Karpas-422 (cell line): ENCODE results near the gene GPR176. TPM values are rescaled to one million over a fixed set of nuclear protein-coding genes. Genes with fewer than 3 reads are reported as not detected.

Source experiments
- DNase-seq: peaks from one replicate; pipeline ENCODE4 v3.0.0-alpha.2; 2015
- H2AFZ ChIP-seq: fragments of 200-600 bp; sonication (generic); 2 replicates; pipeline ENCODE4 v1.6.1; 2014; ENCODE audit warnings: antibody characterized with exemption, low read length, mixed read lengths
- H3K27ac ChIP-seq: fragments of 200-600 bp; sonication (generic); 2 replicates; pipeline ENCODE4 v1.5.1; 2014; ENCODE audit warnings: mild to moderate bottlenecking, low read length, moderate library complexity
- H3K27me3 ChIP-seq: fragments of 200-600 bp; sonication (generic); 2 replicates; pipeline ENCODE4 v1.6.1; 2014; ENCODE audit warnings: low read length, mixed read lengths
- H3K36me3 ChIP-seq: fragments of 200-600 bp; sonication (generic); 2 replicates; pipeline ENCODE4 v1.6.1; 2014; ENCODE audit warnings: low read length, mixed read lengths; ENCODE audit not compliant: insufficient read depth
- H3K4me1 ChIP-seq: fragments of 200-600 bp; sonication (generic); 2 replicates; pipeline ENCODE4 v1.6.1; 2014; ENCODE audit warnings: mild to moderate bottlenecking, low read length, mixed read lengths
- H3K4me2 ChIP-seq: fragments of 200-600 bp; sonication (generic); 2 replicates; pipeline ENCODE4 v1.6.1; 2014; ENCODE audit warnings: low read length, low read depth, mild to moderate bottlenecking; ENCODE audit not compliant: poor library complexity, severe bottlenecking
- H3K4me3 ChIP-seq: fragments of 200-600 bp; sonication (generic); 2 replicates; pipeline ENCODE4 v1.5.1; 2014; ENCODE audit warnings: mild to moderate bottlenecking, antibody characterized with exemption, low read length, mixed read lengths
- H3K79me2 ChIP-seq: fragments of 200-600 bp; sonication (generic); 2 replicates; pipeline ENCODE4 v1.6.1; 2014; ENCODE audit warnings: mild to moderate bottlenecking, low read length, mixed read lengths
- H3K9ac ChIP-seq: fragments of 200-600 bp; sonication (generic); 2 replicates; pipeline ENCODE4 v1.6.0; 2014; ENCODE audit warnings: low read length
- H3K9me2 ChIP-seq: fragments of 200-600 bp; sonication (generic), shearing (Covaris generic); replicated peaks from 2 replicates; pipeline ENCODE4 v1.6.0; 2014; ENCODE audit warnings: mild to moderate bottlenecking, low read length, moderate library complexity; ENCODE audit not compliant: insufficient read depth
- H3K9me3 ChIP-seq: fragments of 300-700, 200-600 bp; sonication (generic); 2 replicates; pipeline ENCODE4 v1.6.1; 2014; ENCODE audit warnings: low read length, mixed read lengths
- H4K20me1 ChIP-seq: fragments of 200-600 bp; sonication (generic); 2 replicates; pipeline ENCODE4 v1.6.1; 2014; ENCODE audit warnings: mild to moderate bottlenecking, antibody characterized with exemption, low read length, low read depth; ENCODE audit not compliant: insufficient read depth
- total RNA-seq: library from RNA; depleted of rRNA; stranded (reverse); fragments of >200 nt; shearing (Covaris generic); gene quantifications from 2 replicates; pipeline ENCODE4 v1.2.3, GENCODE V29; 2014; ENCODE audit warnings: low replicate concordance

GPR176 gene
- total RNA-seq, 1 experiment from 2014 or later: not detected

DNA sequence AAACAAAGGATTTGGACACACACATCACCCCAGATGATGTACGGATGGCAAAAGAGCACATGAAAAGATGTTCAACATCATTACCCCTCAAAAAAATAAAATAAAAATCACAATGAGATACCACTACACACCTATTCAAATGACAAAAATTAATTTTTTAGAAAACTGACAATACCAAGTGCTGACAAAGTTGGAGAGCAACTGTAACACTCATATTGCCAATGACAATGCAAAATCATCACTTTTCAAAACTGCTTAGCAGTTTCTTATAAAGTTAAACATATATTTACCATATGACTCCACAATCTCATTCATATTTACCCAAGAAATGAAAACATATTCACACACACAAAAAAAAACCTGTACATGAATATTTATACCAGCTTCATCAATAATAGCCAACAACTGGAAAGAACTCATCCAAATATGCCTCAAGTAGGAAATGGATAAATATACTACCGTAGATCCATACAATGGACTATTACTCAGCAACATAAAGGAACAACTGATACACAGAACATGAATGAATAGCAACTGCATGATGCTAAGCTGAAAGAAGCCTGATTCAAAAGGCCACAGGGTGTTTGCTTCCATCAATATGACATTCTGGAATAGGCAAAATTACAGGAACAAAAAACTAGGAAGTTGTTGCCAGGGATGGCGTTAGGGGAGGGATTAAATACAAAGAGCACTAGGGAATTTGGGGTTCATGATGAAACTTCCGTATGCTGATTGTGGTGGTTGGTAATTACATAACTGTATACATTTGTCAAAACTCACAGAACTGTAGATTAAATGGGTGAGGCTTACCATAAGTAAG is 138.7 kb downstream of the GPR176 start:
- Histone ChIP-seq H3K4me2 (peak overlapping the region; percentile 60), H3K9ac (no peak overlapping the region)
- no peak for DNase-seq

DNA sequence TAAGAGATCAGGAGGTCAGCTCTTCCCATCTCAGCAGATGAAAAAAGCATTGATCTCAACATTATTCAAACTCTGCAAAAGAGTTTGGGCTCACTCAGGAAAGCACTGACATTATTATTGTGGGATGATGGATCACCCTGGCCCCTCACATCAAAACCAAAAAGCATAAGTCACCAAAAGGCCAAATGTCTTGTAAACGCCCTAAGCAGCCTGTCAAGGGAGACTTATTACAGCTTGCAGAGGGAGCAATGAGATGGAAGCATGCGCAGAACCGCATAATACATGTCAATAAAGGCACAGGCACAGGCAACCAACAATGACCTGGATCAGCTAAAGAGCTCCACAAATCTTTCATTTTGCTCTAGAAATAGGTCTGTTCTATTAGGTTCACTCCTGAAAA is 142.0 kb downstream of the GPR176 start:
- H3K4me3 ChIP-seq: no peak overlapping the region
- no peaks in the 10 kb centered on the region for H4K20me1 ChIP-seq
- no peak overlapping the region for H2AFZ ChIP-seq
- no peaks in the 10 kb centered on the region for H3K27me3 ChIP-seq
- H3K9ac ChIP-seq: no peak overlapping the region
- no peak overlapping the region for H3K27ac ChIP-seq
- H3K9me2 ChIP-seq: no peaks in the 10 kb centered on the region
- H3K9me3 ChIP-seq: no peaks in the 10 kb centered on the region
- H3K36me3 ChIP-seq: no peaks in the 10 kb centered on the region
- peaks cover 4% of the 10 kb centered on the region for H3K4me1 ChIP-seq
- DNase-seq: no peak
- no peak overlapping the region for H3K4me2 ChIP-seq
- H3K79me2 ChIP-seq: no peaks in the 10 kb centered on the region; the same call in 1 of the 2 replicates

More for the DNA sequence above, 138.7 kb downstream of the GPR176 start:
- Histone ChIP-seq H2AFZ (no peak overlapping the region), H3K36me3 (no peaks in the 10 kb centered on the region), H3K79me2 (peaks cover 8% of the 10 kb centered on the region), H4K20me1 (no peaks in the 10 kb centered on the region), H3K4me3 (no peak overlapping the region), H3K4me1 (peaks cover 16% of the 10 kb centered on the region), H3K9me2 (no peaks in the 10 kb centered on the region), H3K27me3 (no peaks in the 10 kb centered on the region), H3K9me3 (no peaks in the 10 kb centered on the region), H3K27ac (no peak overlapping the region)

DNA sequence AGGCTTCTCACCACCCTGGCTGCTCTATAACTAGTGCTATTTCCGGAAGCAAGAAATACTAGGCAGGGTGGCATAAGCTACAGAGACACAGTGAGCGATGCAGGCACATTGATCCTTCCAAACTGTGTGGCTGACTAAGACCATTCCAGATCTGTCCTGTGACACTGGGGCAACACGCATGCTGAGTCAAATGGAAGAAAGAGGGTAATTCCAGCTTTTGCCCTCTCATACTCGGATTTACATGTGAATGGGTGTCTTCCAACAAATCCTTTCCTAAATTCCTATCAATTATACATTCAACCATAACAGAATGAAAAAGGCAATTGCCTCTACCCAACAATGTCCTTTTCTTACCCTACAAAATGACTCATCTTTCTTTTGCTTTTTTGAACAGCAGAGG is 142.6 kb downstream of the GPR176 start:
- Histone ChIP-seq H3K79me2 (no peaks in the 10 kb centered on the region), H2AFZ (no peak overlapping the region), H3K4me2 (no peak overlapping the region), H3K4me1 (peaks cover 4% of the 10 kb centered on the region), H3K27me3 (no peaks in the 10 kb centered on the region), H4K20me1 (no peaks in the 10 kb centered on the region), H3K9me2 (no peaks in the 10 kb centered on the region), H3K36me3 (no peaks in the 10 kb centered on the region), H3K9ac (no peak overlapping the region), H3K9me3 (no peaks in the 10 kb centered on the region), H3K4me3 (no peak overlapping the region), H3K27ac (no peak overlapping the region)
- DNase-seq: no peak

DNA sequence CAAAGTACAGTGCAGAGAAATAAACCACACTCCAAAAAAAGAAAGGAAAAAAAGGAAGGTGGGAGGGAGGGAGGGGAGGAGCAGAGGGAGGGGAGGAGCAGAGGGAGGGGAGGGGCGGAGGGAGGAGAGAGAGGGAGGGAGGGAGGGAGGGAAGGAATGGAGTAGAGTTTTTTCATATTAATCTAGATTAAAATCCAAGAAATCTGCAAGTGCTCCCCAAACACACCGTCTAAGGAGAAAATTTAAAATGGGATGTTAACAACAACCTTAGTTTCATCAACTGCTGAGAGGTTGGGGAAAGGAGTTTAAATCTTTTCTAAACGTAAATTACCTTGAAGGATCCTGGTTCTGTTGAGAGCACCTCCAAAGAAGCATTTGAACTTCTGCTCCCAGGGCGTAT is 144.0 kb downstream of the GPR176 start:
- H2AFZ ChIP-seq: no peak overlapping the region
- no peaks in the 10 kb centered on the region for H3K36me3 ChIP-seq
- no peaks in the 10 kb centered on the region for H3K27me3 ChIP-seq
- no peak overlapping the region for H3K9ac ChIP-seq
- H3K9me3 ChIP-seq: no peaks in the 10 kb centered on the region
- no peaks in the 10 kb centered on the region for H3K9me2 ChIP-seq
- no peak overlapping the region for H3K4me3 ChIP-seq
- H3K4me1 ChIP-seq: no peaks in the 10 kb centered on the region
- H4K20me1 ChIP-seq: no peaks in the 10 kb centered on the region
- no peaks in the 10 kb centered on the region for H3K79me2 ChIP-seq
- no peak overlapping the region for H3K27ac ChIP-seq
- no peak for DNase-seq
- H3K4me2 ChIP-seq: no peak overlapping the region

DNA sequence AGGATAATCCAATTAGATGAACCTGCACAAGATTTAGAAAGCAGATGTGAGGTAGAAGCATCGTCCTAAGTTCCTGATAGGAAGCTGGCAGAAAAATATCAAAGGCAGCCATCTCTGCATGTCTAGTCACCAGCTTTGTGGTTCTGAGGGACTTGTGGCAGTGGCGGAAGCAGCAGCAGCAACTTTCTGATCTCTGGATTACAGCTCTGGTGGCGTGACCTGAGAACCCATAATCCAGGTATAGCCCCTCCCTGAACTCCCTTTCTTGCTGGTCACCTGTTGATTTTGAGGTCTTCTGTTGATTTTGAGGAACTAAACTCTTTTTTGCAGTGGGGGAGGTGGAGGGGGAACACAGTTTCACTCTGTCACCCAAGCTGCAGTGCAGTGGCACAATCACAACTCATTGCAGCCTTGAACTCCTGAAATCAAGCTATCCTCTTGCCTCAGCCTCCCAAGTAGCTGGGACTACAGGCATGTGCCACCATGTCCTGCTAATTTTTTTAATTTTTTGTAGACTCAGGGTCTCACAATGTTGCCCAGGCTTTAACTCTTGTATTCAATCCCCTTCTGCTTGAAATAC is 145.3 kb downstream of the GPR176 start:
- no peaks in the 10 kb centered on the region for H3K9me2 ChIP-seq
- no peak overlapping the region for H2AFZ ChIP-seq
- no peaks in the 10 kb centered on the region for H3K9me3 ChIP-seq
- no peak overlapping the region for H3K4me3 ChIP-seq
- no peaks in the 10 kb centered on the region for H4K20me1 ChIP-seq
- H3K79me2 ChIP-seq: no peaks in the 10 kb centered on the region
- no peaks in the 10 kb centered on the region for H3K4me1 ChIP-seq
- no peak overlapping the region for H3K9ac ChIP-seq
- no peaks in the 10 kb centered on the region for H3K27me3 ChIP-seq
- H3K36me3 ChIP-seq: no peaks in the 10 kb centered on the region
- H3K27ac ChIP-seq: no peak overlapping the region
- no peak overlapping the region for H3K4me2 ChIP-seq
- no peak for DNase-seq

- Histone ChIP-seq H3K36me3 (no peaks in the 10 kb centered on the region), H3K9ac (no peak overlapping the region), H3K4me2 (no peak overlapping the region), H3K79me2 (no peaks in the 10 kb centered on the region), H3K9me2 (no peaks in the 10 kb centered on the region), H3K4me3 (no peak overlapping the region), H3K27me3 (no peaks in the 10 kb centered on the region), H3K27ac (no peak overlapping the region), H3K4me1 (no peaks in the 10 kb centered on the region), H3K9me3 (no peaks in the 10 kb centered on the region), H4K20me1 (no peaks in the 10 kb centered on the region), H2AFZ (no peak overlapping the region)
- no peak for DNase-seq
Observed at GRCh38 chr15:39770748-39771689, 149.0 kb downstream of the GPR176 start.

- Histone ChIP-seq H3K4me1 (no peaks in the 10 kb centered on the region), H4K20me1 (no peaks in the 10 kb centered on the region), H3K9ac (no peak overlapping the region), H3K4me2 (no peak overlapping the region), H2AFZ (no peak overlapping the region), H3K27ac (no peak overlapping the region), H3K79me2 (no peaks in the 10 kb centered on the region), H3K27me3 (no peaks in the 10 kb centered on the region), H3K9me3 (no peaks in the 10 kb centered on the region), H3K4me3 (no peak overlapping the region), H3K36me3 (no peaks in the 10 kb centered on the region), H3K9me2 (no peaks in the 10 kb centered on the region)
- no peak for DNase-seq
Observed at GRCh38 chr15:39767921-39768320, 152.1 kb downstream of the GPR176 start.

GRCh38 chr15:39761006-39761405 is 159.1 kb downstream of the GPR176 start:
- H2AFZ ChIP-seq: no peak overlapping the region
- H3K27ac ChIP-seq: no peak overlapping the region
- H3K9me3 ChIP-seq: no peaks in the 10 kb centered on the region
- no peaks in the 10 kb centered on the region for H3K9me2 ChIP-seq
- no peaks in the 10 kb centered on the region for H4K20me1 ChIP-seq
- no peak overlapping the region for H3K4me3 ChIP-seq
- H3K79me2 ChIP-seq: no peaks in the 10 kb centered on the region
- no peaks in the 10 kb centered on the region for H3K27me3 ChIP-seq
- no peaks in the 10 kb centered on the region for H3K36me3 ChIP-seq
- peak; percentile 10 for DNase-seq
- no peak overlapping the region for H3K4me2 ChIP-seq
- no peak overlapping the region for H3K9ac ChIP-seq
- no peaks in the 10 kb centered on the region for H3K4me1 ChIP-seq
